Hindlimb muscle (tissue), 1 donor: ENCODE data around the gene KIF5A. TPM values are rescaled to one million over a fixed set of nuclear protein-coding genes. Genes with fewer than 3 reads are reported as not detected.
"Not testable (repeated sequence)": the region's sequence is repeated elsewhere in the genome, so short reads cannot be mapped to it uniquely, and the experiment has no call there.

Experiments used
- DNase-seq: peaks from one replicate; pipeline ENCODE4 v3.0.0-alpha.2; 2013
- polyA plus RNA-seq: library from polyadenylated mRNA; unstranded; fragments of 120-200 nt; gene quantifications from one replicate; pipeline ENCODE4 v1.2.1, GENCODE V29; 2013; ENCODE audit not compliant: insufficient read length

KIF5A gene
- polyA plus RNA-seq, result not detected

- DNase-seq, result no peak
Measured at GRCh38 chr12:57549909-57550640, at the start of gene KIF5A. KIF5A (plus strand) TSS chr12:57550044; CDS start chr12:57550272, 228 bp downstream.

- no peak for DNase-seq
Measured at GRCh38 chr12:57500213-57500612, 49.6 kb upstream of the KIF5A start.

GRCh38 chr12:57502311-57502969, 47.4 kb upstream of the KIF5A start:
- DNase-seq, result not testable (repeated sequence)

DNA sequence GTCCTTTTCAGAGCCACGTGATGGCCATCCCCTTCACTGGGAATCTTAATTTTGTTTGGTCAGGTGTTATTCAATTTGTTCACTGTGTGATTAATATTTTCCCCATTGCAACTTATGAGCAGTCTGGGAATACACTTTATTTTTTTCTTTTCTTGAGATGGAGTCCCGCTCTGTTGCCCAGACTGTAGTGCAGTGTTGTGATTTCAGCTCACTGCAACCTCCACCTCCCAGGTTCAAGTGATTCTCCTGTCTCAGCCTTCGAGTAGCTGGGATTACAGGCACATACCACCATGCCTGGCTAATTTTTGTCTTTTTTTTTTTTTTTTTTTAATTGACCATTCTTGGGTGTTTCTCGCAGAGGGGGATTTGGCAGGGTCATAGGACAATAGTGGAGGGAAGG, 43.3 kb upstream of the KIF5A start:
- DNase-seq, result not testable (repeated sequence)

DNA sequence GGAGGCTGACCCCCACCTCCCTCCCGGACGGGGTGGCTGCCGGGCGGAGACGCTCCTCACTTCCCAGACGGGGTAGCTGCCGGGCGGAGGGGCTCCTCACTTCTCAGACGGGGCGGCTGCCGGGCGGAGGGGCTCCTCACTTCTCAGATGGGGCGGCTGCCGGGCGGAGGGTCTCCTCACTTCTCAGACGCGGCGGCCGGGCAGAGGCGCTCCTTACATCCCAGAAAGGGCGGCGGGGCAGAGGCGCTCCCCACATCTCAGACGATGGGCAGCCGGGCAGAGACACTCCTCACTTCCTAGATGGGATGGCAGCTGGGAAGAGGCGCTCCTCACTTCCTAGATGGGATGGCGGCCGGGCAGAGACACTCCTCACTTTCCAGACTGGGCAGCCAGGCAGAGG, 42.0 kb upstream of the KIF5A start:
- DNase-seq, result not testable (repeated sequence)

- no peak for DNase-seq
Measured at GRCh38 chr12:57511161-57511560, 38.7 kb upstream of the KIF5A start.

GRCh38 chr12:57511588-57512325, 38.1 kb upstream of the KIF5A start:
- DNase-seq, result no peak

DNA sequence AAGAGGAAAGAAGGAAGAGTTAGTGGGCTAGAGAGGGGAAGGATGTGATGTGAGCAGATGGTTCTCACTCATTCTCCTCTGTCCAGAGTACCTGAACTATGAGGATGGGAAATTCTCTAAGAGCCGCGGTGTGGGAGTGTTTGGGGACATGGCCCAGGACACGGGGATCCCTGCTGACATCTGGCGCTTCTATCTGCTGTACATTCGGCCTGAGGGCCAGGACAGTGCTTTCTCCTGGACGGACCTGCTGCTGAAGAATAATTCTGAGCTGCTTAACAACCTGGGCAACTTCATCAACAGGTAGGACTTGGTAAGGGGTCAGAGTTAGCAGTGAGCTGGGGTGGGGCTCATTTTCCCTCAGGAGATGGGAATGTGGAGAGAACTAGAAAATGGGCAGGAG, 37.2 kb upstream of the KIF5A start:
- no peak for DNase-seq

DNA sequence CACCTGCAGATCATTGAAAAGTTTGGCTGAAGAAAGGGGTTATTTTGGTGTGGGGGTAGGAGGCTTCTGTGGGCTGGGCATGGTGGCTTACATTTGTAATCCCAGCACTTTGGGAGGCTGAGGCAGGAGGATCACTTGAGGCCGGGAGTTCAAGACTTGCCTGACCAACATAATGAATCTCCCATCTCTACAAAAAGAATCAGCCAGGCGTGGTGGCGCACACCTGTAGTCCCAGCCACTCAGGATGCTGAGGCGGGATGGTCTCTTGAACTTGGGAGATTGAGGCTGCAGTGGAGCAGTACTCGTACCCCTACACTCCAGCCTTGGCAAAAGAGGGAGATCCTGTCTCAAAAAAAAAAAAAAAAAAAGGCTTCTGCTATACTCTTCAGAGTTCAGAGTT, 36.6 kb upstream of the KIF5A start:
- no peak for DNase-seq

- DNase-seq, result not testable (repeated sequence)
Measured at GRCh38 chr12:57513677-57514076, 36.2 kb upstream of the KIF5A start.

DNA sequence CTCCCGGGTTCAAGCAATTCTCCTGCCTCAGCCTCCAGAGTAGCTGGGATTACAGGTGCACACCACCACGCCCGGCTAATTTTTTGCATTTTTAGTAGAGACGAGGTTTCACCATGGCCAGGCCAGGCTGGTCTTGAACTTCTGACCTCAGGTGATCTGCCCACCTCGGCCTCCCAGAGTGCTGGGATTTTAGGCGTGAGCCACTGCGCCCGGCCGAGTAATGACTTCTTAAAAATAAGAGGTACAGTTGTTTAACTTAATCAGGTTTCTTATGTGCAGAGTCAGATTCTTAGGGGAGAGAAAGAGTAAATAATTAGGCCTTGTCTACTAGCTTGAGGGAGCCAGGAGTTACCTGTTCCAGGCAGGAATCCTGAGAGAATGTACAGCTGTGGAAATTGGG, 35.6 kb upstream of the KIF5A start:
- DNase-seq, result not testable (repeated sequence)

- DNase-seq, result no peak
Measured at GRCh38 chr12:57514720-57515407, 35.0 kb upstream of the KIF5A start.

DNA sequence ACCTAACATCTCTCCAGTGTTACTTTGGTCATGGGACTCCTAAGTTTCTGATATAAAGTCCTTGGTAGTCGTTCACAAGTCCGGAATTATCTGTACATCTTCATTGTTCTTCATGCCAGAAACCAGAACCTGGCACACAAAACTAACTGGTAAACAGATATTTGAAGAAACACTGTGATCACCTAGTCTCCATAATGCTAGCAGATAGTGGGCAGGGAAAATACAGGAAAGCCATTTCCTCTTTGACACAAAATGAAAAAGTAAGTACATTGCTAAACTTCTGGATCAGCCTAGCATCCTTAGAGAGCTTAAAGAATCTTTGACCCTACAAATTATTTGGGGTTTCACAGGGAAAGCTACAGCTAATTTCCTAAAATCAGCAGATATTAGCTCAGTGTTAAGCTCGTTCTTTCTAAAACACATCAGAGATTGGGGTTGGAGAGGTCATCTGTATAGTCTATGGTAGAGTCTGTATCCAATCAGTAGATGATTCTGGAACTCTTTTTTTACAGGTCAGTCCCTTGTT, 34.4 kb upstream of the KIF5A start:
- DNase-seq, result no peak

DNA sequence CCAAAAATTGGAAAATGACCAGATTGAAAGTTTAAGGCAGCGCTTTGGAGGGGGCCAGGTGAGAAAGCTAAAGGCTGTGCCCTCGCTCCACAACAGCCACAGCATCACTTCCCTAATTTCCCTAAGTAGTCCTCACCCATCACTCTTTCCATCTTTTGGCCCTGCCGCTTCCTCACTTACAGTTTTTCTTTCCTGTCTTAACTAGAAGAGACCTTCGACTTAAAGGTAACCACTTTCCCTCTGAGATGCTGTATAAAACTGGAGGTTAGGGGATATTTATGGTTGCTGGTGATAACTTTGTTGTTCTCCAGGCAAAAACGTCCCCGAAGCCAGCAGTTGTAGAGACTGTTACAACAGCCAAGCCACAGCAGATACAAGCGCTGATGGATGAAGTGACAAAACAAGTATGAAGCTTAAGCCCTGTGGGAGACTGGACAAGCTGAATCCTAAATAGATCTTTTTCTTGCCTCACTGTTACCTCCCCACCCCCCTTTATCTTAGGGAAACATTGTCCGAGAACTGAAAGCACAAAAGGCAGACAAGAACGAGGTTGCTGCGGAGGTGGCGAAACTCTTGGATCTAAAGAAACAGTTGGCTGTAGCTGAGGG, 33.8 kb upstream of the KIF5A start:
- DNase-seq, result no peak

DNA sequence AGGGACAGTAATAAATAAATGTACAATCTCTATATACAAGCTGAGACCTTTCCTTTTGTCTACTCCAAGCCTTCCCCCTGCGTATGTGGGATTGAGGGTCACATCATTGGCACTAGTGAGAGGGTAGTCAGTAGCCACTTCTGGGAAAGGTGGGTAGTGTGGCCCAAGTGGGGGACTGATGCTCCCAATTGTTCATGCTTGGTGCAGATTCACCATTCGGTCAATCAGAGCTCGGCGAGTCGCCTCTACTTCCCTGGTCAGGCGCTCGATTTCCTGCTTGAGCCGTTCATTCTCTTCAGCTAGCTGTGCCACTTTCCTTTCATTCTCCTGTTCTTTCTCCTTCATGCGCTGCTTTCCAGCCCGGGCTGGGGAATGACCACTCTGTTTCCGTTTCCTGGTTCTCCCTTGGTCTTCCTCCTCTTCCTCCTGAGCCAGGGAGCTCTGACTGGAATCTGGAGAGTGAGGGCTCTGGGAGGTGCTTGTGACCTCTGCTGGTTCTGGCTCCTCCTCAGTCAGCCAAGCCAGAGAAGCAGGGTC, 33.2 kb upstream of the KIF5A start:
- DNase-seq, result no peak

- no peak for DNase-seq
Measured at GRCh38 chr12:57517187-57517586, 32.7 kb upstream of the KIF5A start.

DNA sequence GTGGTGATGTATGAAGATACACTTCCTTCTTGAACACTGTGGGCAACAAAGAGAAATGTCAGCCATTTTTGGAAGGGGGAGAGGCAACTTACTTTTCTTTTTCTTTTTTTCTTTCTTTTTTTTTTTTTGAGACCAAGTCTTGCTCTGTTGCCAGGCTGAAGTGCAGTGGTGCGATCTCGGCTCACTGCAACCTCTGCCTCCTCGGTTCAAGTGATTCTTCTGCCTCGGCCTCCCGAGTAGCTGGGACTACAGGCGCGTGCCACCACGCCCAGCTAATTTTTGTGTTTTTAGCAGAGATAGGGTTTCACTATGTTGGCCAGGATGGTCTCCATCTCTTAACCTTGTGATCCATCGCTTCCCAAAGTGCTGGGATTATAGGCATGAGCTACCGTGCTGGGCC, 32.1 kb upstream of the KIF5A start:
- DNase-seq, result not testable (repeated sequence)

DNA sequence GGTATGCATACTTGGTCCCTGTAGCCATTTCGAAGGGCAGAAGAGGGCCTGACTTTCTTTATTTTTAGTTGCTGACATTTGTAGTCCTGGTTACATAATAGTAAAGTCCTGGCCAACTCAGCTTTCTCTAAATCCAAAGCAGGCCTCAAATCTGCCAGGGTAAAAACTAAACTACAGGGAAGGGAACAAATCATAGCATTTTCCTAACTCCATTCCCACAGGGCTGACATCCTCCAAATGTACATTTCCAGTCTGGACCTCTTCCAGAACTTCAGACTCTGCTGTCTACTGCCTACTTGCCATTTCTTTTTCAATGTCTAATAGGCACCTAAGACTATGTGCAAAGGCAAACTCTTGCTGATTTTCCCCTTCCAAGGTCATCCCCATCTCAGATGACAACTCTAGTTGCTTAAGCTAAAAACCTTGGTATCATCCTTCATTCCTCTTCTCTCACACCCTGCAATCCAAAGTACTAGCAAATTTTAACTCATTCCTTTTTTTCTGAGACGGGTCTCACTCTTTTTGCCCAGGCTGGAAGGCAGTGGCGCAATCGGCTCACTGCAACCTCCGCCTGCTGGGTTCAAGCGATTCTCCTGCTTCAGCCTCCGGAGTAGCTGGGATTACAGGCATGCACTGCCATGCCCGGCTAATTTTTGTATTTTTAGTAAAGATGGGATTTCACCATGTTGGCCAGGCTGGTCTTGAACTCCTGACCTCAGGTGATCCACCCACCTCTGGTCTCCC, 31.5 kb upstream of the KIF5A start:
- peak; percentile 60 for DNase-seq

GRCh38 chr12:57518920-57519795, 30.7 kb upstream of the KIF5A start:
- DNase-seq, result peak; percentile 29

DNA sequence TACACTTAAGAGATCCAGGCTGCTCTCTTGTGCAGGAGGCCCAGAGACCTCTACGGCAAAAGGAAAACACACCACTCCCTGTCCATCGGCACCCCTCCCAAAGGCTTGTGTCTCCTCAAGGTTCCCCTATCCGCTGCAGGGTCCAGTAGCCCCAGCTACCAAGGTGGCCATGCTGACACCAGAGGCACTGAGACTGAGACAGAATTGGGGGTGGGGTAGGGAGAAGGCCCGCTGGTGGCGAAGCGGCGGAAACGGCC, 30.1 kb upstream of the KIF5A start:
- DNase-seq, result no peak
